ENCODE data around the gene MUC6.

MUC6 gene

GRCh38 chr11:997907-998306, 38.6 kb downstream of the MUC6 start:
- Mint-ChIP-seq H3K4me3 (no peak overlapping the region), H3K9me3 (no peaks in the 10 kb centered on the region), H3K27ac (no peak overlapping the region), H3K27me3 (ENCODE audit: low read depth, poor library complexity) (no peaks in the 10 kb centered on the region), H3K4me1 (peaks cover 59% of the 10 kb centered on the region), H3K36me3 (ENCODE audit: low read depth) (peaks cover 31% of the 10 kb centered on the region)
- no peak for TF ChIP-seq CTCF (IDR thresholded peaks at IDR 0.05)
- DNase-seq = no peak

- peaks cover 28% of the 10 kb centered on the region for H3K36me3 Mint-ChIP-seq (ENCODE audit: low read depth)
- H3K27ac Mint-ChIP-seq = peak overlapping the region; percentile 98
- H3K4me1 Mint-ChIP-seq = peaks cover 49% of the 10 kb centered on the region
Measured at GRCh38 chr11:996681-997080, 39.8 kb downstream of the MUC6 start.

GRCh38 chr11:995752-996420, 40.6 kb downstream of the MUC6 start:
- Mint-ChIP-seq H3K27ac (peak overlapping the region; percentile 98), H3K4me3 (peak overlapping the region; percentile 28), H3K27me3 (ENCODE audit: low read depth, poor library complexity) (no peaks in the 10 kb centered on the region), H3K36me3 (ENCODE audit: low read depth) (peaks cover 20% of the 10 kb centered on the region), H3K9me3 (no peaks in the 10 kb centered on the region), H3K4me1 (peaks cover 42% of the 10 kb centered on the region)
- DNase-seq = peak; percentile 77
- TF ChIP-seq CTCF (IDR thresholded peaks at IDR 0.05) = no peak

More at GRCh38 chr11:996681-997080, 39.8 kb downstream of the MUC6 start:
- no peak for TF ChIP-seq CTCF (IDR thresholded peaks at IDR 0.05)
- Mint-ChIP-seq H3K27me3 (ENCODE audit: low read depth, poor library complexity) (no peaks in the 10 kb centered on the region), H3K9me3 (no peaks in the 10 kb centered on the region), H3K4me3 (no peak overlapping the region)
- DNase-seq = no peak

GRCh38 chr11:995044-995751, 41.3 kb downstream of the MUC6 start:
- Mint-ChIP-seq H3K36me3 (ENCODE audit: low read depth) (peaks cover 14% of the 10 kb centered on the region), H3K27ac (peak overlapping the region; percentile 98), H3K4me3 (no peak overlapping the region), H3K27me3 (ENCODE audit: low read depth, poor library complexity) (no peaks in the 10 kb centered on the region), H3K4me1 (peaks cover 35% of the 10 kb centered on the region), H3K9me3 (no peaks in the 10 kb centered on the region)
- no peak for TF ChIP-seq CTCF (IDR thresholded peaks at IDR 0.05)
- no peak for DNase-seq

- no peak for TF ChIP-seq CTCF (IDR thresholded peaks at IDR 0.05)
- DNase-seq = no peak
- Mint-ChIP-seq H3K4me1 (peaks cover 30% of the 10 kb centered on the region), H3K9me3 (no peaks in the 10 kb centered on the region), H3K4me3 (no peak overlapping the region), H3K27me3 (ENCODE audit: low read depth, poor library complexity) (no peaks in the 10 kb centered on the region), H3K36me3 (ENCODE audit: low read depth) (peaks cover 15% of the 10 kb centered on the region), H3K27ac (no peak overlapping the region)
Measured at GRCh38 chr11:993632-994167, 42.8 kb downstream of the MUC6 start.
